Measurements from ENCODE around the gene KSR2. TPM values are rescaled to one million over a fixed set of nuclear protein-coding genes. Genes with fewer than 3 reads are reported as not detected.

KSR2 gene
- total RNA-seq = under 0.01 TPM in 1 of 2 replicates, not detected in the other

DNA sequence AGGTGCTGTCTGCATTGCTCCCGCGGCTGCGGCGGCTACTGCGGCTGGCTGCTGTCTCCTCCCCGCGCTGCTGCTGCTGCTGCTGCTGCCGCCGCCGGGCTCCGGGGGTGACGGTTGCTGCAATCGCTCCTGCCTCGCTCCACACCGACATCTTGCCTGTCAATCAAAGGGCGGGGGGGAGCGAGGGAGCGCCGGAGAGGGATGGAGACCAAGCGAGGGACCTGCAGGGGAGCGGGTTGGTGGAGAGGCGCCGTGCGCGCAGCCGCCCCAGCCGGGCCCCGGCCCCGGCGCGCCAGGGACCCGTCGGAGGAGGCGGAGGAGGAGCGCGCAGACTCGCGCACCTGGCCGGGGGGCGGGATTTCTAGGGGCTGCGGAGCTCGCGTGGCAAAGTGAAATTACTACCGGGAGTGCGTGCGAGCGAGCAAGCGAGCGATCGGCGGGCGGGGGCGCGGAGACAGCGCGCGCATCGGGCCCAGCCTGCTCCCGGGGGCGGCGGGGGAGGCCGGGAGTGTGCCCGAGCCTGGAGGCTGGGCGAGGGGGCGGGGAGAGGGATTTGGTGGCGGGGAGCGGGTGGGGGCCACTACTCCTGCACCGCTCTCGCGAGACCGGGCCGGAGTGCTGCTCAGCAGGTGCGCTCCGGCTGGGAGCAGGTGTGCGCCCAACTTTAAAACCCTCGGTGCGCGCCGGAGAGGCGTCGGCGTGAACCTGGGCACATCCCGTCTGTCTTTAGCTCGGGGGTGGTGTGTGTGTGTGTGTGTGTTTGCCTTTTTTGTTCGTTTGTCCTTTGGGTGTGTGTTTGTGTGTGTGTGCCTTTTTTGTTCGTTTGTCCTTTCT is at the start of gene KSR2:
Gene KSR2 (minus strand): TSS at position 165 of the 834 bp plus-strand sequence. CDS start 735 bp downstream, outside the sequence.

DNA sequence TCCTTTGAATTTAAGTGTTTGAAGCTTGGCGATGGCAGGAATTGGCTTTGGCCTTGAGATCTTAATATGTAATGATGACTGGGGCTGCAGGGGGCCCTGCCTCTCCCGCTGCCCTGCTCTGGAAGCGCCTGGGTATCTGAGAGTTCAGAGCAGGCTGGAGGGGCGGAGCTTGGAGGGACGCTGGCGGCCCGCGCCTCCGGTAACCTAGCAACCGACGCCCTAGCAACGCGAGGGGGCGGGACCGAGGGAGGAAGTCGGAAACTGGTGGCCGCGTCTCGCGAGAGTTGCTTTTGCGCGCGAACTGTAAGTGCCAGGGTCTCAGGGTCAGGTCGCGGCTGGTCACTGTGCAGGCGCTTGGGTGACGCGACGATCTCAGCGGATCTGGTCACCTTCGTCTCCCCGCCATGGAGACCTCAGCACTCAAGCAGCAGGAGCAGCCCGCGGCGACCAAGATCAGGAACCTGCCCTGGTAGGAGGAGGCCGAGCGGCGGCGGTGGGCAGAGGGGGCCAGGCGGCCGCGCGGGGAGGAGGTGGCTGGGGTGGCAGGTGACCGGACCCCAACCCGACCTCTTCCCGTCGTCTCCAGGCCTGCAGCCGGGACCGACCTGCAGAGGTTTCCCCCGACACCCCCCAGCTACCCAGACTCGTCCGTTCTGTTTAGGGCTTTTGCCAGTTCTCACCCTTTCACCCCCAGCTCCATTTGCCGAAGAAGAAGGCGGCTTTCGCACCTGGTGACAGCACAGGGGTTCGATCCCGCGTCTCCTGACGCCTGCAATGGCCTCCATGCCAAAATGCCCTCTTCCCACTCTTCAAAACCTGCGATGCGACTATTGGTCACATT is 47.9 kb upstream of the KSR2 start, which contains the start of gene RFC5:
Gene RFC5 (plus strand): TSS at position 280 of the 841 bp plus-strand sequence. CDS start 125 bp downstream, at position 405.

Other genes starting within 250 kb of the KSR2 start
- 10.7 and 16.4 TPM in 2 replicates for gene RFC5, start 47.7 kb upstream of the KSR2 start, total RNA-seq
- 337 and 405 TPM in 2 replicates for gene WSB2, start 92.2 kb upstream of the KSR2 start, total RNA-seq
- 21.1 and 24.6 TPM in 2 replicates for gene VSIG10, start 135.0 kb upstream of the KSR2 start, total RNA-seq
- 268 and 269 TPM in 2 replicates for gene PEBP1, start 167.1 kb upstream of the KSR2 start, total RNA-seq

All from aortic smooth muscle cell (primary cell).